Measurements from ENCODE around the gene ATG4A.
A peak's percentile ranks its signal among the peaks of the same experiment; 100 is the strongest.

ATG4A gene

DNA sequence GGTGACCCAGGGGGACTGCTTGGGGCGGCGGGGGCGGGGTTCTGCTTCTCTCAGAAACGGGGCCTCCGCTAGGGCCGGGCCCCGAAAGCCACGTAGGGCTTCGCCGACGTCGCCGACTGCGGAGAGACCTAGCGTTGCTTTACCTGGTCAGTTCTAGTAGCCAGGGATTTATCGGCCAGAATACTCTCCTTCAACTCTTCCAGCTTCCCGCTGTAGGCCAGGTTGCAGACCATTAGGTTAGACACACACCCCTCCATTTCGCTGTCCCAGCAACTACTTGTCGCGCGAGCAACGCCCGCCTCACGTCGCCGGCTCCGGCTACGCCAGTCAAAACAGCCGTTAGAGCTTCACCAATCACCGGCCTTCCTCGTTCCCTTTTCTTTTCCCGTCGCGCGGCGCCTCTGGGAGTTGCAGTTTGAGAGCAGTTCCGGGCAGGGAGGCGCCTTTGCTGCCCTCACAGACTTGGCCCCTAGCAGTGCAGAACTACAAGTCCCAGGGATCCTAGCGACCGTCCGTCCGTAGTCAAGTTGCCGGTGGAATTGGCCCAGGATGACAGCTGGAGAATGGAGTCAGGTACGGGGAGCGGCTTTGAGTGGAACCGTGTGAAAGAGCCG lies at the start of gene ATG4A, which contains the start of gene PSMD10:
TSS of gene ATG4A (plus strand) at position 515 of the 614 bp plus-strand sequence. CDS start at position 564, 49 bp downstream.
TSS of gene PSMD10 (minus strand) at position 279 of the 614 bp plus-strand sequence. CDS start at position 257, 22 bp downstream.
- peak; percentile 87 for DNase-seq

DNA sequence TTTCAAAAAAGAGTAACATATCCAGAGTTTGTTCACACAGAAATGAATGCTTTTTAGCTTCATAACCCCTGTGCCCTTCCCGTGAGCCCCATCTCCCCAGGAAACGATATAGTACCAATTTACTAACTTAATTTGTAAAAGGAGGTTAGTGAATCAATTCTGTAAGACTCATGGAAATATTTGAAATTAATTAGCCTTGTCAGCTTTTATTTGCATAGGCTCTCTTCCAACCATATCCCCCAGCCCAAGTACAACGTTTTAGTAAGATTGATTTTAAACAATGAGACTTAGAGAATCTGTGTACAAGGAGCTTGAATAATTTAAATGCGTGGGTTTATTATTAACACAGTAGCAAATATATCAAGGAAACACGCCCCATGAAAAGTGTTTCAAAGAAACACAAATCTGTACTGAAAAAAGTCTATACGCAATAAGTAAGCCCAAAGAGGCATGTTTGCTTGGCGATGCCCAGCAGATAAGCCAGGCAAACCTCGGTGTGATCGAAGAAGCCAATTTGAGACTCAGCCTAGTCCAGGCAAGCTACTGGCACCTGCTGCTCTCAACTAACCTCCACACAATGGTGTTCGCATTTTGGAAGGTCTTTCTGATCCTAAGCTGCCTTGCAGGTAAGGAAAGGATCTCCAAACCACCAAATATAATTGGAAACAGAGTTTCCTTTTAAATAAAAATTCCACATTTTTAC lies 46.9 kb upstream of the ATG4A start, which contains the start of gene VSIG1:
TSS of gene VSIG1 (plus strand) at position 512 of the 703 bp plus-strand sequence. CDS start at position 578, 66 bp downstream.
- no peak for DNase-seq

GRCh38 chrX:108049649-108050048 lies 41.9 kb upstream of the ATG4A start:
- no peak for DNase-seq

DNA sequence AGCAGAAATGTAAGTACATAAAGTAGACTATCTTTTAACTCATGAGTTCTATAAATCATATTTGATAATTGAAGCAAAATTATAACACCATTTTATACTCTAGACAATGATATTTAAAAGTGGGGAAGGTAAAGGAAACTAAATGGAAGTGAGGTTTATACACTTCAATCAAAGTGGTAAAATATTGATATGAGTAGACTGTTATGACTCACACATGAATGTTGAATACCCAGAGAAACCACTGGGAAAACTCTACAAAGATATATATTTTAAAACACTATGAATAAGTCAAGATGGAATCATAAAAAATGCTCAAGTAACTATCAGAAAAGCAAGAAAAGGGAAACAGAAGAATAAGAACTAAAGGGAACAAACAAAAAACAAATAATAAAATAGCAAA lies 38.4 kb upstream of the ATG4A start:
- DNase-seq = no peak

- no peak for DNase-seq
Observed at GRCh38 chrX:108055546-108055945, 36.0 kb upstream of the ATG4A start.

GRCh38 chrX:108059801-108060200 lies 31.8 kb upstream of the ATG4A start:
- DNase-seq = no peak

DNA sequence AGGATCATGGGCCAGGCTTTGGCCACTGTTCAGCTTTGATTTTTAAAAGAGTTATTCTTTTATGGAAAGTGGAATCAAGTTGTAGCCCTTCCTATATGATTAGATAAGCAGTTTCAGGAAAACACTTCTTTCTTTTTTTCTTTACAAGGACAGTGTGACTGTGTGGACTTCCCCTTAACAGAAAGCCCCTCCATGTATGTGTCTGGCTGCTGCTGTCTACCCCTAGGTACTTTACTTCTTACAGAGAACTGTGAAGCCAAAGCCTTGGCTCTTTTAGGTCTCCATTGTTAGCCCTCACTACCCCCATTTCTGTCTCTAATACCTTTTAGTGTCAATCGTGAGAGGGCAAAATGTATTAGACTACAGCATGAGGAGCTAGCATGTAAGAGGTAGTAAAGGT lies 27.6 kb upstream of the ATG4A start:
- no peak for DNase-seq

- DNase-seq = no peak
Observed at GRCh38 chrX:108064613-108065012, 27.0 kb upstream of the ATG4A start.

DNA sequence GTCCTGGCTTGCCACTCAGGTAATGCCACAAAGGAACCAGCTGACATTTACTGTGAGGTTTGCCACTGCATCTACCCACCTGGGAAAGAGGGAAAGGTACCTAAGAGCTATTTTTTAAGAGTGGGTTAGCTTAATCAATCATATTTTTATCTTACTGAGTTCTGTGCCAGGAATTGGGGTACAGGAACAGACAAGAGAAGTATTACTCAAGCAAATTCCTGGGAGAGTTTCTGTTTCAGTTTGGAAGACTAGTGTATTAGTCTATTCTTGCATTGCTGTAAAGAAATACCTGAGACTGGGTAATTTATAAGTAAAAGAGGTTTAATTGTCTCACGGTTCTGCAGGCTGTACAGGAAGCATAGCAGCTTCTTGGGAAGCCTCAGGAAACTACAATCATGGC lies 23.5 kb upstream of the ATG4A start:
- DNase-seq = no peak

- DNase-seq = no peak
Observed at GRCh38 chrX:108070891-108071290, 20.7 kb upstream of the ATG4A start.

DNA sequence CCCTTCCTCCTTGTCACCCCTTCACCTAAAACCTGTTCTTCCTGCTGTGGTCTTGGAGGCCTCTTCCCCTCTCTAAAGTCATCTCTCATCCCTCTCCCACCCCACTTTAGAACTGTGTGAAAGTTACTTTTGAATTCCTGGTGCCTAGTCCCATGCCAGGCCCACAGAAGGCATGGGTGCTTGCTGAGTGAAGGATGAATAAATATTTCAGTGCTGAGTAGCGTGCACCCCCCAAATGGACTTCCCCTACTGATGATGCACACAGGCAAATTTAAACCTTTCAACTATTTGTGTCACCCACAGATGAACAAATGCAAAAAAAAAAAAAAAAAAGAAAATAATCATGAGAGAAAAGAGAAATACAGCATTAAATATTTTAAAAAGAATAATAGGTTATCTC lies 20.0 kb upstream of the ATG4A start:
- no peak for DNase-seq

GRCh38 chrX:108072746-108073145 lies 18.8 kb upstream of the ATG4A start:
- DNase-seq = no peak

GRCh38 chrX:108081110-108081509 lies 10.5 kb upstream of the ATG4A start:
- DNase-seq = no peak

DNA sequence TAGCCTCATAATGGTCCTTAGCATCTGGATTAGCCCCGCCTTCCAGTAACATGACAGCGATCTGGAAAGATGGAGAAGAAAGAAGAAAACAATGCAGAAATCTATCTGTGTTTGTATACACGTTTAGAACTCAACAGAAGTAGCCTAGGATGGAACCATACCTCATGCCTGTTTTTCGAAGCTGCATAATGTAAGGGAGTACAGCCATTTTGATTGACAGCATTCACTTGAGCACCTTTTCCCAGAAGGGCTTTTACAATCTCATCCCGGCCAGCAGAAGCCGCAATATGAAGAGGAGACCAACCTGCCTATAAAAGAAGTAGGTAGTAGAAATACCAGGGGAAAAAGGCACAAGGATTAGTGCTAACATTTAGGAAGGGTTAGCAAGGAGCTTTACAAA lies 3.8 kb upstream of the ATG4A start:
- DNase-seq = no peak

GRCh38 chrX:108088511-108088910 lies 3.1 kb upstream of the ATG4A start:
- DNase-seq = no peak

DNA sequence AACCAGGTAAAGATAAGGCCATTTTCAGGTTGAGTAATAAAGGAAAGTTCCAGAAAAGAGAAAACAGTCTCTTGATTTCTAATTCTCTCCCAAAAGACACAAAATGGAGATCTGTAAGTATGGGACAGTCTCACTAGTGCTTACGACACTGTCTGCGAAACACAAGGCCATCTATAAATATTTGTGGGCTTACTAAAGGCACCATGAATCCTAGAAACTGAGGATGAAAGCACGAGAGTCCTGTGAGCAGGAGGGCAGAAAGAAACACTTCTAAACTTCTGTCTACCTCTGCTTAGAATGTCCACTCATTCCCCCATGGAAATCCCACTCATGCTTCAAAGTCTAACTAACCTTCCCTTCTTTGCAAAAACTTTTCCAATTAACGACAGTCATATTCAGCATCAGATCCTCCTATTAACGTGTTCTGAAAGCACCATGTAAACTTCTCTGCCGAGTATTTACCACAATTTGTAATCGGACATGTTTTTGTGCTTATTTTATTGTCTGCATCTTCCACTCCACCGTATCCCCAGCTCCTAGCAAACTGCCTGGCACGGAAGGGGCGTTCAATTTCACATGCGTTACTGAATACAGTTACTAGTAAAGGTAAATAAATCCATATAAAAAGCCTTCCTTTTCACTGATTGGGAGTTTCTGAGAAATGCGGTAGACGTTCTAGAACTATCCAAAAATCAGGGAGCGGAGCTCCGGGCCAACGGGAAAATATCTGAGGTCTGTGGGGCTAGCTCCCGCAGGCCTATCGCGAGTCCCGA lies 901 bp upstream of the ATG4A start:
- no peak for DNase-seq

- no peak for DNase-seq
Observed at GRCh38 chrX:108091878-108092291, 307 bp downstream of the ATG4A start.

DNA sequence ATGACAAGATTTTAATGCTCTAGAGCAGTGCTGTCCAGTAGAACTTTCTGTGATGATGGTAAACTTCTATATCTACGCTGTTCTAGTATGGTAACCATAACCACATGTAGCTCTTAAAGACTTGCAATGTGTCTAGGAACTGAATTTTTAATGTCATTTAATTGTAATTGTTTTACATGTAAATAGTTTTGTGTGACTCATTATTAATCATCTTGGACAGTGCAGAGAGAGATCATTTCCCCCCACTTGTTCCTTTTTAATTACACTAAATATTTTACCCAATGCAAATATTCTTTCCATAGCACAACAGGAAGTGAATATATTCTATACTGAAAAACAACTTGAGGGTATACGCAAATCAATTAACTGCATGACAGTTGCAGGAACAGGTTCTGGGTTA lies 5.8 kb downstream of the ATG4A start:
- no peak for DNase-seq

GRCh38 chrX:108105473-108105872 lies 13.9 kb downstream of the ATG4A start:
- DNase-seq = no peak

GRCh38 chrX:108114541-108114940 lies 23.0 kb downstream of the ATG4A start:
- no peak for DNase-seq

- DNase-seq = no peak
Observed at GRCh38 chrX:108117988-108118387, 26.4 kb downstream of the ATG4A start.

GRCh38 chrX:108121291-108121690 lies 29.7 kb downstream of the ATG4A start:
- no peak for DNase-seq

GRCh38 chrX:108122748-108123147 lies 31.2 kb downstream of the ATG4A start:
- DNase-seq = no peak

Measured in GDM1 (cell line).